Measurements from ENCODE around the gene SLC12A6.

GRCh38 chr15:34358367-34358766, 20.8 kb upstream of the SLC12A6 start:
- peak; percentile 36 for TF ChIP-seq CTCF (IDR thresholded peaks at IDR 0.05)
- no peak for TF ChIP-seq ZFX (IDR thresholded peaks at IDR 0.05; ENCODE audit: borderline replicate concordance)
